SK-N-SH (cell line): Measurements from ENCODE around the gene MRC1. TPM values are rescaled to one million over a fixed set of nuclear protein-coding genes. Genes with fewer than 3 reads are reported as not detected.

Experiments used
- CTCF ChIA-PET: fragments of 300-600, 350-600 bp; formaldehyde crosslinking; extraction: SDS; loops from one replicate; lab custom pipeline; 2021; lab: Yijun Ruan, JAX
- POLR2A ChIA-PET: fragments of 350-600 bp; sonication (Branson Sonifier 250); formaldehyde crosslinking; extraction: SDS; loops from one replicate; lab custom pipeline; 2020; ENCODE audit warnings: antibody characterized with exemption, inconsistent platforms; lab: Yijun Ruan, JAX
- DNase-seq: peaks from one replicate; pipeline ENCODE4 v3.0.0; 2012
- H2AFZ ChIP-seq: fragments of 200-600 bp; sonication (generic); 2 replicates; pipeline ENCODE4 v1.8.1; 2016; ENCODE audit warnings: antibody characterized with exemption, mild to moderate bottlenecking, low read depth
- H3F3A ChIP-seq: fragments of 200-600 bp; sonication (generic); replicated peaks from 2 replicates; pipeline ENCODE3; 2016; ENCODE audit warnings: antibody characterized with exemption, mild to moderate bottlenecking; ENCODE audit not compliant: insufficient read depth
- H3K27ac ChIP-seq, 2 experiments: fragments of 200-500 bp in 1 of 2; fragments of 200-600 bp in 1 of 2; sonication (Bioruptor generic) in 1 of 2; sonication (generic), shearing (Covaris generic) in 1 of 2; 2 replicates each; pipeline versions ENCODE4 v1.5.1 to v1.6.1; 2014 to 2016; ENCODE audit warnings: low read depth in 2 of 2, inconsistent platforms in 1 of 2, low read length in 1 of 2, mild to moderate bottlenecking in 1 of 2, mixed read lengths in 1 of 2
- H3K27me3 ChIP-seq: fragments of 200-600 bp; sonication (generic), shearing (Covaris generic); 2 replicates; pipeline ENCODE4 v1.6.1; 2016; ENCODE audit warnings: mixed run types; ENCODE audit not compliant: insufficient read depth
- H3K36me3 ChIP-seq, 2 experiments: fragments of 200-500 bp in 1 of 2; fragments of 200-600 bp in 1 of 2; sonication (Bioruptor generic) in 1 of 2; sonication (generic) in 1 of 2; replicated peaks in 1 of 2; 2 replicates each; pipeline versions ENCODE3 to v1.5.1; 2014 to 2016; ENCODE audit warnings: low read length in 1 of 2, mild to moderate bottlenecking in 1 of 2; ENCODE audit not compliant: insufficient read depth in 2 of 2, control insufficient read depth in 1 of 2
- H3K4me1 ChIP-seq, 2 experiments: fragments of 200-500 bp in 1 of 2; fragments of 200-600 bp in 1 of 2; sonication (Bioruptor generic) in 1 of 2; sonication (generic), shearing (Covaris generic) in 1 of 2; 2 replicates each; pipeline versions ENCODE4 v1.5.1 to v1.6.1; 2014 to 2016; ENCODE audit warnings: low read depth in 1 of 2, low read length in 1 of 2, mixed run types in 1 of 2; ENCODE audit not compliant: insufficient read depth in 2 of 2, control insufficient read depth in 1 of 2
- H3K4me2 ChIP-seq: fragments of 200-600 bp; sonication (generic), shearing (Covaris generic); 2 replicates; pipeline ENCODE4 v1.6.1; 2017; ENCODE audit warnings: mixed run types
- H3K4me3 ChIP-seq, 2 experiments: fragments of 200-500 bp in 1 of 2; fragments of 200-600 bp in 1 of 2; sonication (Bioruptor generic) in 1 of 2; sonication (generic), shearing (Covaris generic) in 1 of 2; 2 replicates each; pipeline versions ENCODE4 v1.5.1 to v1.8.1; 2014 to 2016; ENCODE audit warnings: low read depth in 2 of 2, inconsistent platforms in 1 of 2, low read length in 1 of 2, mild to moderate bottlenecking in 1 of 2, mixed read lengths in 1 of 2, moderate library complexity in 1 of 2
- H3K79me2 ChIP-seq: fragments of 200-600 bp; sonication (generic); 2 replicates; pipeline ENCODE4 v1.8.1; 2017; ENCODE audit warnings: mild to moderate bottlenecking; ENCODE audit not compliant: insufficient read depth
- H3K9ac ChIP-seq: fragments of 200-600 bp; sonication (generic); 2 replicates; pipeline ENCODE4 v1.6.1; 2017; ENCODE audit warnings: mixed run types
- H3K9me2 ChIP-seq: fragments of 200-600 bp; sonication (generic); 2 replicates; pipeline ENCODE4 v1.6.1; 2017; ENCODE audit warnings: mixed run types
- H3K9me3 ChIP-seq: fragments of 200-600 bp; sonication (generic); 2 replicates; pipeline ENCODE4 v1.6.1; 2017; ENCODE audit warnings: mixed run types, mild to moderate bottlenecking, moderate library complexity
- H4K20me1 ChIP-seq: fragments of 200-600 bp; sonication (generic); 2 replicates; pipeline ENCODE4 v1.6.1; 2017; ENCODE audit warnings: mild to moderate bottlenecking, mixed run types; ENCODE audit not compliant: insufficient read depth
- CHD2 ChIP-seq: fragments of 150-350 bp; IDR thresholded peaks from 2 replicates; pipeline ENCODE4 v1.6.1; 2018; ENCODE audit warnings: low read length; ENCODE audit not compliant: partially characterized antibody
- EP300 ChIP-seq, 2 experiments: IDR thresholded peaks; 2 replicates each; pipeline versions ENCODE4 v1.4.0 to v1.6.1; 2012; ENCODE audit warnings: borderline replicate concordance in 1 of 2, low read depth in 1 of 2, low read length in 1 of 2
- EZH2phosphoT487 ChIP-seq: fragments of 200-600 bp; sonication (generic); IDR thresholded peaks from 2 replicates; pipeline ENCODE4 v1.6.1; 2017; ENCODE audit warnings: low read depth, mixed run types, mild to moderate bottlenecking, antibody characterized with exemption, moderate library complexity, borderline replicate concordance
- FOXJ3 ChIP-seq: sonication (generic); formaldehyde crosslinking; IDR thresholded peaks from 2 replicates; pipeline ENCODE4 v1.5.1; 2020; ENCODE audit warnings: mild to moderate bottlenecking, missing genetic modification reagents
- GABPA ChIP-seq: IDR thresholded peaks from 2 replicates; pipeline ENCODE4 v1.4.0; 2012; ENCODE audit warnings: low read depth, mild to moderate bottlenecking
- JUND ChIP-seq: IDR thresholded peaks from 2 replicates; pipeline ENCODE4 v1.4.0; 2012
- NFIC ChIP-seq: IDR thresholded peaks from 2 replicates; pipeline ENCODE4 v1.4.0; 2012; ENCODE audit warnings: borderline replicate concordance
- NRF1 ChIP-seq: IDR thresholded peaks from 2 replicates; pipeline ENCODE4 v1.6.1; 2012; ENCODE audit warnings: low read depth, mild to moderate bottlenecking, low read length
- RAD21 ChIP-seq: IDR thresholded peaks from 2 replicates; pipeline ENCODE4 v1.6.1; 2012; ENCODE audit warnings: mild to moderate bottlenecking, low read length
- SIN3A ChIP-seq: IDR thresholded peaks from 2 replicates; pipeline ENCODE4 v1.6.1; 2012; ENCODE audit warnings: low read depth, mild to moderate bottlenecking, low read length, moderate library complexity, borderline replicate concordance
- SMC3 ChIP-seq: IDR thresholded peaks from 2 replicates; pipeline ENCODE4 v1.6.1; 2012; ENCODE audit warnings: low read depth, low read length, improper control_type of control experiment
- TAF1 ChIP-seq: IDR thresholded peaks from 2 replicates; pipeline ENCODE4 v1.6.1; 2012; ENCODE audit warnings: low read depth, mild to moderate bottlenecking, low read length, moderate library complexity, borderline replicate concordance
- TCF12 ChIP-seq: IDR thresholded peaks from 2 replicates; pipeline ENCODE4 v1.4.0; 2012
- TEAD4 ChIP-seq: IDR thresholded peaks from 2 replicates; pipeline ENCODE4 v1.4.0; 2012; ENCODE audit warnings: mild to moderate bottlenecking, borderline replicate concordance; ENCODE audit not compliant: insufficient read depth
- WGBS: methylation state at CpG from one replicate; pipeline ENCODE4 v1.1.6; 2017; ENCODE audit warnings: low lambda C conversion rate; 5-methylcytosine and 5-hydroxymethylcytosine counted together
- polyA plus RNA-seq, 3 experiments: library from polyadenylated mRNA; depleted of rRNA; stranded (reverse); fragments of >200 nt; gene quantifications; 2 replicates each; pipeline ENCODE4 v1.2.3, GENCODE V29; 2012
- TF ChIP-seq, protein P1 (sequence below): fragments of 150-350 bp; IDR thresholded peaks from 2 replicates; pipeline ENCODE4 v1.6.1; 2016; ENCODE audit warnings: mild to moderate bottlenecking, low read depth, low read length
- TF ChIP-seq, protein P2 (sequence below): IDR thresholded peaks from 2 replicates; pipeline ENCODE4 v1.4.0; 2012; ENCODE audit warnings: low read depth, borderline replicate concordance
- TF ChIP-seq, protein P3 (sequence below): IDR thresholded peaks from 2 replicates; pipeline ENCODE4 v1.6.1; 2012; ENCODE audit warnings: mild to moderate bottlenecking, low read depth, low read length, moderate library complexity
- TF ChIP-seq, protein P4 (sequence below): IDR thresholded peaks from 2 replicates; pipeline ENCODE4 v1.4.0; 2012; ENCODE audit warnings: low read depth

The MRC1 gene
- polyA plus RNA-seq, 1 of the 3 experiments (the other 2 are of a cell fraction) = not detected

DNA sequence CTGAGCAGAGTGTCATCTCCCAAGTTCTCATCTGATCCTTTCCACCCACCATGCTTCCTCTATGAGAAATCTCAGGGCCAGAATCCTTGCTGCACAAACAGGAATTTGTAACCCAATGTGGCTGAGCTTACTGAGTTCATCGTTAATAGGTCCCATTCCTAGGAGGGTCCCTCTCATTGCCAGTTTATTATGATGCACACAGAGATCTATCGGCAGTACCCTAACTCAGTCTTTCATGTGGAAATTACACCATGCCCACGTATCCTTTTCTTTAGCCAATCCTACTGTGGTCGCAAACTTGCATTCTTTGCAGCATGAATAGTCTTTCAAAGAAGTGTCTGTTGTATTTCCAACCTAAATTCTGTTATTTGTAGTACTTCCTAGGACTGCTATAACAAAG is 45.0 kb upstream of the MRC1 start:
- Histone ChIP-seq H3K9me3 (no peaks in the 10 kb centered on the region), H3K4me2 (no peak overlapping the region), H3K4me1 (no peaks in the 10 kb centered on the region), H3K27ac (no peak overlapping the region), H3K36me3 (no peaks in the 10 kb centered on the region), H2AFZ (no peak overlapping the region), H3K9me2 (no peaks in the 10 kb centered on the region), H3K4me3 (no peak overlapping the region), H4K20me1 (no peaks in the 10 kb centered on the region), H3K9ac (no peak overlapping the region), H3F3A (no peaks in the 10 kb centered on the region), H3K79me2 (no peaks in the 10 kb centered on the region), H3K27me3 (no peaks in the 10 kb centered on the region)
- ChIA-PET CTCF (no interaction called here), POLR2A (no interaction called here)
- WGBS = 81% methylated on average over 4 of the region's 4 CpGs
- no peak for DNase-seq
- no peak for TF ChIP-seq CHD2
- TF ChIP-seq EZH2phosphoT487 = no peak
- TF ChIP-seq NFIC = no peak
- TF ChIP-seq SMC3 = no peak
- TF ChIP-seq FOXJ3 (CRISPR knock-in tag) = no peak
- TF ChIP-seq TCF12 = no peak
- TF ChIP-seq NRF1 = no peak
- TF ChIP-seq, protein P1, sequence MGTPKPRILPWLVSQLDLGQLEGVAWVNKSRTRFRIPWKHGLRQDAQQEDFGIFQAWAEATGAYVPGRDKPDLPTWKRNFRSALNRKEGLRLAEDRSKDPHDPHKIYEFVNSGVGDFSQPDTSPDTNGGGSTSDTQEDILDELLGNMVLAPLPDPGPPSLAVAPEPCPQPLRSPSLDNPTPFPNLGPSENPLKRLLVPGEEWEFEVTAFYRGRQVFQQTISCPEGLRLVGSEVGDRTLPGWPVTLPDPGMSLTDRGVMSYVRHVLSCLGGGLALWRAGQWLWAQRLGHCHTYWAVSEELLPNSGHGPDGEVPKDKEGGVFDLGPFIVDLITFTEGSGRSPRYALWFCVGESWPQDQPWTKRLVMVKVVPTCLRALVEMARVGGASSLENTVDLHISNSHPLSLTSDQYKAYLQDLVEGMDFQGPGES = no peak
- TF ChIP-seq TAF1 = no peak
- TF ChIP-seq SIN3A = no peak
- TF ChIP-seq GABPA = no peak
- TF ChIP-seq, protein P2, sequence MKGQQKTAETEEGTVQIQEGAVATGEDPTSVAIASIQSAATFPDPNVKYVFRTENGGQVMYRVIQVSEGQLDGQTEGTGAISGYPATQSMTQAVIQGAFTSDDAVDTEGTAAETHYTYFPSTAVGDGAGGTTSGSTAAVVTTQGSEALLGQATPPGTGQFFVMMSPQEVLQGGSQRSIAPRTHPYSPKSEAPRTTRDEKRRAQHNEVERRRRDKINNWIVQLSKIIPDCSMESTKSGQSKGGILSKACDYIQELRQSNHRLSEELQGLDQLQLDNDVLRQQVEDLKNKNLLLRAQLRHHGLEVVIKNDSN = no peak
- TF ChIP-seq, protein P3, sequence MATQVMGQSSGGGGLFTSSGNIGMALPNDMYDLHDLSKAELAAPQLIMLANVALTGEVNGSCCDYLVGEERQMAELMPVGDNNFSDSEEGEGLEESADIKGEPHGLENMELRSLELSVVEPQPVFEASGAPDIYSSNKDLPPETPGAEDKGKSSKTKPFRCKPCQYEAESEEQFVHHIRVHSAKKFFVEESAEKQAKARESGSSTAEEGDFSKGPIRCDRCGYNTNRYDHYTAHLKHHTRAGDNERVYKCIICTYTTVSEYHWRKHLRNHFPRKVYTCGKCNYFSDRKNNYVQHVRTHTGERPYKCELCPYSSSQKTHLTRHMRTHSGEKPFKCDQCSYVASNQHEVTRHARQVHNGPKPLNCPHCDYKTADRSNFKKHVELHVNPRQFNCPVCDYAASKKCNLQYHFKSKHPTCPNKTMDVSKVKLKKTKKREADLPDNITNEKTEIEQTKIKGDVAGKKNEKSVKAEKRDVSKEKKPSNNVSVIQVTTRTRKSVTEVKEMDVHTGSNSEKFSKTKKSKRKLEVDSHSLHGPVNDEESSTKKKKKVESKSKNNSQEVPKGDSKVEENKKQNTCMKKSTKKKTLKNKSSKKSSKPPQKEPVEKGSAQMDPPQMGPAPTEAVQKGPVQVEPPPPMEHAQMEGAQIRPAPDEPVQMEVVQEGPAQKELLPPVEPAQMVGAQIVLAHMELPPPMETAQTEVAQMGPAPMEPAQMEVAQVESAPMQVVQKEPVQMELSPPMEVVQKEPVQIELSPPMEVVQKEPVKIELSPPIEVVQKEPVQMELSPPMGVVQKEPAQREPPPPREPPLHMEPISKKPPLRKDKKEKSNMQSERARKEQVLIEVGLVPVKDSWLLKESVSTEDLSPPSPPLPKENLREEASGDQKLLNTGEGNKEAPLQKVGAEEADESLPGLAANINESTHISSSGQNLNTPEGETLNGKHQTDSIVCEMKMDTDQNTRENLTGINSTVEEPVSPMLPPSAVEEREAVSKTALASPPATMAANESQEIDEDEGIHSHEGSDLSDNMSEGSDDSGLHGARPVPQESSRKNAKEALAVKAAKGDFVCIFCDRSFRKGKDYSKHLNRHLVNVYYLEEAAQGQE = no peak
- no peak for TF ChIP-seq JUND
- TF ChIP-seq TEAD4 = no peak
- TF ChIP-seq, protein P4, sequence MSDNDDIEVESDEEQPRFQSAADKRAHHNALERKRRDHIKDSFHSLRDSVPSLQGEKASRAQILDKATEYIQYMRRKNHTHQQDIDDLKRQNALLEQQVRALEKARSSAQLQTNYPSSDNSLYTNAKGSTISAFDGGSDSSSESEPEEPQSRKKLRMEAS = no peak
- no peak for TF ChIP-seq RAD21
- no peak for TF ChIP-seq EP300 (IDR thresholded peaks at IDR 0.05; ENCODE audit: borderline replicate concordance in 1 of 2, low read depth in 1 of 2, low read length in 1 of 2)
